ENCODE data around the gene SYVN1. TPM values are rescaled to one million over a fixed set of nuclear protein-coding genes. Genes with fewer than 3 reads are reported as not detected.

The SYVN1 gene
- total RNA-seq, 1 donor from 2014 or later, result 42.5 TPM

DNA sequence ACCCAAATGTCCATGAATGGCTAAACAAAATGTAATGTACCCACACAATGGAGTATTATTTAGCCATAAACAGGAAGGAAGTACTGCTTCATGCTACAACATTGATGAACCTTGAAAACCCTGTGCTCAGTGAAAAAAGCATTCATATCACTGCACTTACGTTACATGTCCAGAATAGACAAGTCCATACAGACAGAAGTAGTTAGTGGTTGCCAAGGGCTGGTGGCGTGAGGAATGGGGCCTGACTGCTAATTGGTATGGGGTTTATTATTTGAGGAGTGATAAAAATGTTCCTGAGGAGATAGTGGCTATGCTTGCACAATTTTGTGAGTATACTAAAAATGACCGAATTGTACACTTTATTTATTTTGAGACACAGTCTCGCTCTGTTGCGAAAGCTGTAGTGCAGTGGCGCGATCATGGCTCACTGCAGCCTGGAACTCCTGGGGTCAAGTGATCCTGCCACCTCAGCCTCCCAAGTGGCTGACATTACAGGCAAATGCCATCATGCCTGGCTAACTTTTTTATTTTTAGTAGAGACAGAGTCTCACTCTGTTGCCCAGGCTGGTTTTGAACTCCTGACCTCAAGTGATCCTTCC is 7.7 kb upstream of the SYVN1 start:
- H3K4me1 ChIP-seq, result no peaks in the 10 kb centered on the region
- DNase-seq (ENCODE audit: extremely low spot score in 2 of 2), result no peak
- TF ChIP-seq POLR2AphosphoS5 (IDR thresholded peaks at IDR 0.05; ENCODE audit: insufficient read depth in 1 of 2, low read depth in 1 of 2), result no peak
- no peak for TF ChIP-seq POLR2A (IDR thresholded peaks at IDR 0.05)
- TF ChIP-seq, protein P1, sequence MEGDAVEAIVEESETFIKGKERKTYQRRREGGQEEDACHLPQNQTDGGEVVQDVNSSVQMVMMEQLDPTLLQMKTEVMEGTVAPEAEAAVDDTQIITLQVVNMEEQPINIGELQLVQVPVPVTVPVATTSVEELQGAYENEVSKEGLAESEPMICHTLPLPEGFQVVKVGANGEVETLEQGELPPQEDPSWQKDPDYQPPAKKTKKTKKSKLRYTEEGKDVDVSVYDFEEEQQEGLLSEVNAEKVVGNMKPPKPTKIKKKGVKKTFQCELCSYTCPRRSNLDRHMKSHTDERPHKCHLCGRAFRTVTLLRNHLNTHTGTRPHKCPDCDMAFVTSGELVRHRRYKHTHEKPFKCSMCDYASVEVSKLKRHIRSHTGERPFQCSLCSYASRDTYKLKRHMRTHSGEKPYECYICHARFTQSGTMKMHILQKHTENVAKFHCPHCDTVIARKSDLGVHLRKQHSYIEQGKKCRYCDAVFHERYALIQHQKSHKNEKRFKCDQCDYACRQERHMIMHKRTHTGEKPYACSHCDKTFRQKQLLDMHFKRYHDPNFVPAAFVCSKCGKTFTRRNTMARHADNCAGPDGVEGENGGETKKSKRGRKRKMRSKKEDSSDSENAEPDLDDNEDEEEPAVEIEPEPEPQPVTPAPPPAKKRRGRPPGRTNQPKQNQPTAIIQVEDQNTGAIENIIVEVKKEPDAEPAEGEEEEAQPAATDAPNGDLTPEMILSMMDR (IDR thresholded peaks at IDR 0.05), result no peak
- intact Hi-C loops (cut with DNase I), result no loop called here
- no peaks in the 10 kb centered on the region for H3K27me3 ChIP-seq
- H3K36me3 ChIP-seq, result no peaks in the 10 kb centered on the region
- no peaks in the 10 kb centered on the region for H3K9me3 ChIP-seq
- H3K4me3 ChIP-seq, result no peak overlapping the region
- H3K27ac ChIP-seq, result no peak overlapping the region

DNA sequence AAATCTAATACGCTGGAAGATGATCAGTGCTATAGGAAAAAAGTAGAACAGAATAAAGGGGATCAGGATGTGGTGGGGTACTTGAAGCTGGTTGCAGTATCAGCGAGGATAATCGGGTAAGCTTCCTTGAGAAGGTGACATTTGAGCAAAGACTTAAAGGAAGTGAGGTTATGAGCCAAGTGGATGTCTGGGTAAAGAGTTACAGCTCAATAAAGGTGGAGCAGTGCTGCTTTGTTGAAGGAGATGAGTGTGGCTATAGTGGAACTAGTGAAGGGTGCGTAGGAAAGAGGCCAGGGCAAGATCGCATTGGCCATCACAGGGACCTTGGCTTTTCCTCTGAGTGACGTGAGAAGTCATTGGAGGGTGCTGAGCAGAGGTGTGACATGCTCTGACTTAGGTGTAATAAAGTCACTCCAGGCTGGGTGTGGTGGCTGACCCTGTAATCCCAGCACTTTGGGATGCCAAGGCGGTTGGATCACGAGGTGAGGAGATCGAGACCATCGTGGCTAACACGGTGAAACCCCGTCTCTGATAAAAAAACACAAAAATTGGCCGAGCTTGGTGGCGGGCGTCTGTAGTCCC is 2.3 kb upstream of the SYVN1 start:
- Histone ChIP-seq H3K4me1 (peaks cover 30% of the 10 kb centered on the region), H3K9me3 (no peaks in the 10 kb centered on the region), H3K27me3 (no peaks in the 10 kb centered on the region), H3K36me3 (peaks cover 0 to 9% of the 10 kb centered on the region in 2 donors), H3K4me3 (no peak overlapping the region), H3K27ac (no peak overlapping the region)
- intact Hi-C loops (cut with DNase I), result no loop called here
- TF ChIP-seq POLR2AphosphoS5 (IDR thresholded peaks at IDR 0.05; ENCODE audit: insufficient read depth in 1 of 2, low read depth in 1 of 2) (no peak), POLR2A (IDR thresholded peaks at IDR 0.05) (no peak)
- TF ChIP-seq, protein P1 (IDR thresholded peaks at IDR 0.05), result no peak
- DNase-seq (ENCODE audit: extremely low spot score in 2 of 2), result no peak

DNA sequence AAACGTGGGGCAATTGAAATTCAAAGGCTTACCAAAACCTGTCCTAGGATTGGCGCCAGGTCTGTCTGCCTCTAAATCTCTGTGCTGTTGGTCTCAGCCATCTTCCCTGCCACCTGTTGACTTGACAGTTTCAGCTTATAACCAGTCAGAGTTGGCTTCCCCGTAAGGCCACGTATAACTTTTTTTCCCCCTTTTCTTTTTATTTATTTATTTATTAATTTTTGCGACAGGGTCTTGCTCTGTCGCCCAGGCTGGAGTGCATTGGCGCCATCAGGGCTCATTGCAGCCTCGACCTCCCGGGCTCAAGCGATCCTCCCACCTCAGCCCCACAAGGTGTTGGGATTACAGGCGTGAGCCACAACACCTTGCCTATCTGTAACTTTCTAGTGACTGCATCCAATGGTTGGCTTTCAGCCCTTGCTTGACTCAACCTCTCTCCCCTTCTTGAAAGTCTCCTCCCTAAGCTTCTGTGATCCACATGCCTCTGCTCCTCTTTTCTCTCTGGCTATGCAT is 1.4 kb upstream of the SYVN1 start:
- peak overlapping the region; percentile 94 for H3K27ac ChIP-seq
- no peaks in the 10 kb centered on the region for H3K27me3 ChIP-seq
- intact Hi-C loops (cut with DNase I), result loop anchor here (2.0 kb wide), 1 partner anchor 45 kb away; the partner anchor contains the start of gene CAPN1
- DNase-seq (ENCODE audit: extremely low spot score in 2 of 2), result no peak
- H3K4me3 ChIP-seq, result peak overlapping the region; percentile 87 to 89
- peaks cover 30% of the 10 kb centered on the region for H3K4me1 ChIP-seq
- H3K36me3 ChIP-seq, result peaks cover 0 to 18% of the 10 kb centered on the region in 2 donors
- TF ChIP-seq POLR2A (IDR thresholded peaks at IDR 0.05) (no peak), POLR2AphosphoS5 (IDR thresholded peaks at IDR 0.05; ENCODE audit: insufficient read depth in 1 of 2, low read depth in 1 of 2) (no peak)
- TF ChIP-seq, protein P1 (IDR thresholded peaks at IDR 0.05), result no peak
- no peaks in the 10 kb centered on the region for H3K9me3 ChIP-seq

DNA sequence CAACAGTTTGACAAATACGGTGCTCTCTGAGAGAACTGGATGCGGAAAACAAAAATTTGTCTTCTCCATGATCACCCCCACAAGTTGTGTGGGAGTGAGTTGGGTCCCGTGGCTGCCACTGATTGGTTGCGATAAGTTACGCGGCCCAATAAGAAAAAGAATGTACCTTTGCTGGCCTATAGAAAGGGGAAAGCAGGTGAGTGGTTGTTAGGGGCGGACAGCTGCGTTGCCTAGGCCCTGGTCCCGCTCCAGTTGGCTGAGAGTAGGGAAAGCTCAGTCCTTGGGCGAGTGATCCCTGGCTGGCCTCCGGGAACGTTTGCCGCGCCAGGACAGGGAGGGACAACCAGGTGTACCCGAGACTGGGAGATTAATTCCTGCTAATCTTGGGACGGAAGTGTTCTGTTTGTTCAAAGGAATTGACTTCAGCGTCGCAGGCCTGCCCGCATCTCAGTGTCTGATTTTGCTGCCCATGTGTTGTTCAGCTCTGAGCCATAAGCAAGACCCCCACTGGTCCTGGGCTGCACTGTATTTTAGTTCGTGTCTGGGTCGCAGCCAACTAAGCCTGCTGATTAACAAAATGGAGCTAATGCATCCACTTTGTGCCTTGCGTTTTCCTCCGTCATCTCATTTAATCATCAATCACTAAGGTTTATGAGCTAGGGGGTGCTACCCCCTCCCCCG is 773 bp upstream of the SYVN1 start:
- Histone ChIP-seq H3K4me1 (peaks cover 30% of the 10 kb centered on the region), H3K9me3 (no peaks in the 10 kb centered on the region), H3K4me3 (peak overlapping the region; percentile 87 to 89), H3K27ac (peak overlapping the region; percentile 94), H3K27me3 (no peaks in the 10 kb centered on the region), H3K36me3 (peaks cover 0 to 24% of the 10 kb centered on the region in 2 donors)
- intact Hi-C loops (cut with DNase I), result loop anchor here (2.0 kb wide), 1 partner anchor 46 kb away; the partner anchor contains the start of gene CAPN1
- DNase-seq (ENCODE audit: extremely low spot score in 2 of 2), result peak in 1 of 2 donors; percentile 98
- TF ChIP-seq POLR2AphosphoS5 (IDR thresholded peaks at IDR 0.05; ENCODE audit: insufficient read depth in 1 of 2, low read depth in 1 of 2) (peak in 1 of 2 donors; percentile 79), POLR2A (IDR thresholded peaks at IDR 0.05) (peak in 1 of 2 donors; percentile 21)
- TF ChIP-seq, protein P1 (IDR thresholded peaks at IDR 0.05), result peak in 1 of 3 experiments; percentile 9
